ENCODE data around the gene EIF4EBP2.

EIF4EBP2 gene

GRCh38 chr10:70433581-70434280 lies 29.8 kb downstream of the EIF4EBP2 start:
- no peak for DNase-seq

- no peak for DNase-seq
Measured at GRCh38 chr10:70435241-70436085, 31.5 kb downstream of the EIF4EBP2 start.

GRCh38 chr10:70437721-70438120 lies 33.8 kb downstream of the EIF4EBP2 start:
- DNase-seq: no peak

DNA sequence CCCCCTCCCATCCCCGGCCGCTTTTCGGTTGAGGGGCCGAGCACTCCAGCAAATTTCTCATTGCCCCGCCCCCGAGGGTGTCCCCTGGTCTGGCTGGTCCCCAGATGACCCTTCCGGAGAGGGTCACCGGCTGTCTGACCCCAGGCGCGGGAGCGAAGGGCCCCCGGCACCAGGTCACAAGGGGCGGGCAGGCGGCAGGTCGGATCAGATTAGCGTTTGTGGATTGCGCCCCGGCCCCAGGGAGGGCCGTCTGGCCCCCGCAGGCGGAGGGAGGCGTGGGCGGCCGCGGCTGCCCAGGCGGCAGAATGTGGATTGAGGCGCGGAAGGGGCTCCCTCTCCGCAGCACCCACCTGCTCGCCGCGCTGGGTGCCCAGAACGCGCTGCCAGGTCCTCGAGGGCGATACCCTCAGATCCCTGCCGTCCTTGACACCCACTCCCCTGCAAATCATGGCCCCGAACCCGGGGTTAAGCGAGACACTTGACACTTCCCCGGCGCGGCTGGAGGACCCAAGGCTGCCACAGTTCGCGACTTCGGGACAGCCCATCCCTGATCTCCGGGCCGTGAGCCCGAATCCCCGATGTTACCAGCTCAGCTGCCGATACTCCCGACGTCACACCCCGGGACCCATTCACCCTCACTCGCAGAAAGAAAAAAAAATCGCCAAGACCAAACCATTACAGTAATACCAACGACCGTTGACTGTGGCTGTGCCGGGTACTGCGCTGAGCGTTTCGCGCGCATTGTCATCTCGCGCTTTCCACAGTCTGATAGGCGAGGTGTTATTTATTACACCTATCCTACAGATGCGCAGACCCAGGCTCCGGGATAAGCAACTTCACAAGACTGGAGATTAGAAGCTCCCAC lies 36.6 kb downstream of the EIF4EBP2 start:
- peak in 1 of 2 donors; percentile 5 for DNase-seq

DNA sequence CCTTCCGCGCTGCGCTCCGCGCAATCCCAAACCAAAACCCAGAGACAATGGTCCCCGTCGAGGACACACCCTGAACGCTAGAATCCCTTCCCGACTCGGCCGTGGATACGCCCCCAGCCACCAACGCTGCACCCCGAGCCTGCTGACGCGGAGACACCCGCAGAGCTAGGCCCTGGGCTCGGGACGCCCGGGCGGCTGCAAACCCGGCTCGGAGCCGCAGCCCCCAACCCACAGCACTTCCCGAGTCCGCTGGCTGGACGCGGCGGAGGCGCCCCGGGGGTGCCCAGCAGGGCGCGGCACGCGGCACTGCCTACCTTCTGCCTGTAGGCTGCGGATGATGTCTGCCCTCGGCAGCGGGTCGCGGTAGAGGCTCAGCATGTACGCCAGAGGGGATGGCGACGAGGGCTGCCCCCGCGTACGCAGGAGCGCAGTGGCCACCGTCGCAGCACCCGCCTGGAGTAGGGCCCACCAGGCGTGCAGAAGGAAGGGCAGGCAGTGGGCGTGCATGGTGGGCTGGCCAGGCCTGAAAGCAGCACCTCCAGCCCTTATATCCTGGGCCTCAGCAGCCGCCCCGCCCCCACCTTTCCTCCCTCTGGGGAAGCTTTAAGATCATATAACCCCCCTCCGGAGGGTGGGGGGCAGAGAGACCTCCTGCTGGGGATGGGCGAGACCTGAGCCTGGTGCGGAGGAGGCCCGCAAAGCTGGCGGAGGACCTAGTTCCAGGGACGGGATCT lies 37.4 kb downstream of the EIF4EBP2 start, which contains the start of gene NODAL:
TSS of gene NODAL (minus strand) at position 521 of the 734 bp plus-strand sequence. CDS start at position 507, 14 bp downstream.
- no peak for DNase-seq

- DNase-seq: no peak
Measured at GRCh38 chr10:70441895-70442309, 38.0 kb downstream of the EIF4EBP2 start.

DNA sequence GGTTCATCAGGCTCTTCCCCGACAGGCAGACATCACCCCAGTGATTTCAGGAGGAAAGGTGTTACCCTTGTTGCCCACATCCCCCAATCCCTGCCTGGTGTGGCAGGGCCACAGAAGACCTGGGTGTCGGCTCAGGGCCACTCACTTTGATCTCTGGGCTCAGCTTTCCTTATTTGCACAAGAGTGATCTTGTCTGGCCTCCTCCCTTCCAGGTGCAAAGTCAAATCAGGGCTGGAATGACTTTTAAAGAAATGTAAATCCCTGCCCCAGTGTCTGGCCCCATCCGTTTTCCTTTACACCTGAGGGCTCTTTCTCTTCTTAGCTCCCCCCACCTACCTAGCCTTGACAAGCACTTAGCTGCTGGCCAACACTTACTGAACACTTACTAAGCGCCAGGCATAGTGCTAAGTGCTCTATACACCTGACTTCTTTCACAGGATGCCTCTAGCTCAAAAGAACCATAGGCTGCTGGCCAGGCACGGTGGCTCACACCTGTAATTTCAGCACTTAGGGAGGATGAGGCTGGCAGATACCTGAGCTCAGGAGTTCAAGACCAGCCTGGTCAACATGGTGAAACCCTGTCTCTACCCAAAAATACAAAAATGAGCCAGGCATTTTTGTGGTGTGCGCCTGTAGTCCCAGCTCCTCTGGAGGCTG lies 38.5 kb downstream of the EIF4EBP2 start:
- DNase-seq: no peak

- DNase-seq: no peak
Measured at GRCh38 chr10:70444744-70445143, 40.8 kb downstream of the EIF4EBP2 start.

DNA sequence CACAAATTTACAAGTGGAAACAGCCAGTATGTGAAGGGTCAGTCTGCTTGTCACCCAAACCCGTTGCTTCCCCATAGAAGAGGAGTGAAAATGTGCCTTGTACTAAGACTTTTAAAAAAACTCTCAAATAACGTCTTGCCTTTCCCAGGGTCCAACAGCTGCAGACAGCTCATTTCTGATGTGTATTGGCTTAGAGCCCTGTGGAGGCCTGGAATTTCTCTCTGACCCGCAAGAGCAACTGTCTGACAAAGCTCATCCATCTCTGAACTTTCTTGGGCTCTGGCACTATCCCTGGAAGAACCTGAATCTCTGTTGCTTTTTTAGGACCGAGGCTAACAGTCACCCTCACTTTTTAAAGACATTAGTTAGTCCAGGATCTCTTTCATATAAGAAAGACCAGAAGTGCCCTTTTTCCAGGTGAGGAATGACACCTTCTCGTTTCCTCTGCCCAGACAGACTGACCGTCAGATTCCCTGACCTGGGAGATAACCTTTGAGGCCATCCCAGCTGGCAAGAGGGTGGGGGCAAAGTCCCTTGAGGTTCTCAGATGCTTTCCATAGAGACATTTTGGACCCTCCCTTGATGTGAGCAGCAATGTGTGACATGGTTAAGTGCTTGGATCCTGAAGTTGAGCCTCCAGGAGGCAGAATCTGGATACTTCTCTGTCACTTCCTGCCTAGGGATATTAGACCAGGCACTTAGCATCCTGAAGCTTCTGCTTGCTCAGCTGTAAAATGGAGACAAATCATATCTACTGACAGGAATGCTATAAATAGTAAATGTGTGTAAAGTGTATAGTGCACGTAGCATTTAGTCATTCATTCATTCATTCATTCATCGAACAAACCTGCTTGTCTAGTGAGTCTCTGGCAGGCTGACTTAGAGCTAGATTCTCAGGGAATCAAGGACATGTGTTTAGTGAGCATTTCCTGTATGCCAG lies 42.0 kb downstream of the EIF4EBP2 start:
- no peak for DNase-seq

DNA sequence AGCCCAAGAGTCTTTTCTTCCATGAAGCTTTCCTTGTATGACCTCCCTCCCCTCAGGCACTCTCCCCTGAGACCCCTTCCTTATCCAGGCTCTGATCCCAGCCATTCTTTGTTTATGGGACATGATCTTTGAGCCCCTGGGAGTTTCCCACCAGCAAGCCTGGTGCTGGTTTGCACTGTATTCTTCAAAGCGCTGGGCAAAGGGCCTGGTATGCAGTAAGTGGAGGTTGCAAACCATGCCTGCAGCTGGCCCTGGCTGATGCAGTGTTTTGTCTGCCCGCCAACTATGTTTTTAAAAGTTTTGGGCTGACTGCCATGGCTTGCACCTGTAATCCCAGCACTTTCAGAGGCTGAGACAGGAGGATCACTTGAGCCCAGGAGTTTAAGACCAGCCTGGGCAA lies 44.3 kb downstream of the EIF4EBP2 start:
- DNase-seq: no peak

- no peak for DNase-seq
Measured at GRCh38 chr10:70455213-70455630, 51.3 kb downstream of the EIF4EBP2 start.

DNA sequence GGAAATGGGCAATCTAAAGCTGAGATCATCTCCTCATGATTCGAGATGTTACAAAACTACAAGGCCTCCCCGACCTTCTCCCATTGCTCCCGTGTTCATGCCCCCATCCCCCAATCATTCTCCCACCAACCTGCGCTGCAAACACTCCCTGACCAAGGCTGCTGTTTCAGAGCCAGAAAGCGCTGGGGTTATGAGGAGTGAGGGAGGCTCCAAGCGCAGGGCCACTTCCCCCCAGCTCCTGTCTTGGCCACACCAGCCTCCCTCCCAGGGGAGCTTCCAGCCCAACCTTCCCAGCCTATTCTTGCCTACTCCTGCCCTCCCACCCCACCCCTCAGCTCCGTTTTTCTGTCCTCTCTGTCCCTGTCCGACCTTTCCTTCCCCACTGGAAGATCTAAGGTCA lies 52.2 kb downstream of the EIF4EBP2 start:
- no peak for DNase-seq

DNA sequence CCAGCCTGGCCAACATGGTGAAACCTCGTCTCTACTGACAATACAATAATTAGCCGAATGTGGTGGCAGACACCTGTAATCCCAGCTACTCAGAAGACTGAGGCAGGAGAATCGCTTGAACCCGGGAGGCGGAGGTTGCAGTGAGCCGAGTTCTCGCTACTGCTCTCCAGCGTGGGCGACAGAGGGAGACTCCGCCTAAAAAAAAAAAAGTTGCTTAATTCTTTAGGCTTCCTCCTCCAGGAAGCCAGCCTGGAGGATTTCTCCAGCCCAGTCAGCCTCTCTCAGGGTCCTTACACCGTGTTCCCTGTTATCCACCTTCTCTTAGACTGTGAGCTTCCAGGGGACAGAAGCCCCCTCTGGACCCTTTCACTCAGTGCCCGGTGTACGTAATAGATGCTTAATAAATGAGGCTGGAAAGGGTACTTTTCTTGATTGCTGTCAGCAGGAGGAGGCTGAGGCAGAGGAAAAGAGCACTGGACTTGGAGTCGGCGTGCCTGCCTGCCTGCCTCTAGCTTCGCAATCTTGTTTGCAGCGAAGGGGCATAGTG lies 53.9 kb downstream of the EIF4EBP2 start:
- DNase-seq: no peak

DNA sequence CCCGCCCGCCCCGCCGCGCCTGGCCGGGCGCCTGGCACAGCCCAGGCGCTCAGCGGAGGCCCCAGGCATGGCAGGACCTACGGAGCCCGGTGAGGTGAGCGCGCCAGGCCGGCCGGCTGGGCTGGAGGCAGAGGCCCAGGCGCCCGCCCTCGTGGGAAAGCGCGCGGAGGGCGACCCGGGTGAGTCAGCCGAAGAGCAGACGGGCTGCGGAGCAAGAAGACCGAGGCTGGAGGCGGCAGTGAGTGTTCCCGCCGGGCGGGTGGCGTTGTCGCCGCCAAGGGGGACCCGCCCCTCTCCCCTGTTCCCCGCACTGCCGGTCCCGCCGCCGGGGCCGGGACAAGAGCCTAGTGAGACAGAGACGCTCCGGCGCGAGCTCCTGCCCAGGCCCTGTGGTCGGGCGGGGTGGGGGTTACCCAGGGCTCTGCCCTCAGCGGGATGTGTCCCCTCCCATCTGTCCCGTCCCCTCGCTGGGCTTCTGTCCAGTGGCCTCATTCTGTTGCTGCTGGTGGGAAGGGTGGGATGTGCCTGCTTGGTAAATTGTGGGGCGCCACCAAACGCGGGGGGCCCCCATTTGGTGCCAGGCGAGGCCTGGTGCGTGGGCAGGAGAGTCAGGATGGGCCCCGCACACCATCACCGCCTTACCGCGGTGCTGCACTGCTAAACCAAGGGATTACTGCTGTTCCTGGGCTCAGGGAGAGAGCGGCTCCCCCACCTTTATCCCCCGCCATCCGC lies 54.5 kb downstream of the EIF4EBP2 start:
- DNase-seq: peak in 1 of 2 donors; percentile 11

DNA sequence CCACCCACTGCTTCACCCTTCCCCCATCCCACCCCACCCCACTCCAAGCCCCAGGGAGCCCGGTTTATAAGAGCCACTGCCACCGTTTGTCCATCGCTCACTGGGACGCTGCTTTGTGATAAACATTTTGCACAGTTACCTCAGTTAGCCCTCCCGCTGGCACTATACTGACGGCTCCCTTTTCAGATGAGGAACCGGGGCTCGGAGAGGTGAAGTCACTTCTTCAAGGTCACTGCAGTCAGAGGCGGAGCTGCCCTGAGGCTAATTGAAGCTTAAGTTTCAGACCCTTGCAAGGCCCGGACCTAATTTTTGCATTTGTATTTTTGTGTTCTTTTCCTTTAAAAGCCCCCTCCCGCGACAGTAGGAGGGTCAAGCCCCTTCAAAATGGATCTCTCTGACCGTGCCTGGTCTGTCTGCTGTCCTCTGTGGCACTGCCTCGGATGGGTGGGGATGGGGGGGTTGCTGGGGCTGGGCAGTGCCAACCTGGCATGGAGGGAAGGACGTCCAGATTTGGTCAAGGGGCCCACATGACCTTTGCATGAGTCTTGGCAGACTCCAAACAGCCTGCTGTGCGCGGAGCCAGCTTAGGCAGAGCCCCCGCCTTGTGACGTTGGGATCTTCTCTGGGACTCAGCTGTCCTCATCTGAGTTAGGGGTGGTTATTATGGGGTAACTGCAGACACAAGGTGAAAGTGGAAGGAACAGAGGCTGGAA lies 55.3 kb downstream of the EIF4EBP2 start:
- DNase-seq: no peak

DNA sequence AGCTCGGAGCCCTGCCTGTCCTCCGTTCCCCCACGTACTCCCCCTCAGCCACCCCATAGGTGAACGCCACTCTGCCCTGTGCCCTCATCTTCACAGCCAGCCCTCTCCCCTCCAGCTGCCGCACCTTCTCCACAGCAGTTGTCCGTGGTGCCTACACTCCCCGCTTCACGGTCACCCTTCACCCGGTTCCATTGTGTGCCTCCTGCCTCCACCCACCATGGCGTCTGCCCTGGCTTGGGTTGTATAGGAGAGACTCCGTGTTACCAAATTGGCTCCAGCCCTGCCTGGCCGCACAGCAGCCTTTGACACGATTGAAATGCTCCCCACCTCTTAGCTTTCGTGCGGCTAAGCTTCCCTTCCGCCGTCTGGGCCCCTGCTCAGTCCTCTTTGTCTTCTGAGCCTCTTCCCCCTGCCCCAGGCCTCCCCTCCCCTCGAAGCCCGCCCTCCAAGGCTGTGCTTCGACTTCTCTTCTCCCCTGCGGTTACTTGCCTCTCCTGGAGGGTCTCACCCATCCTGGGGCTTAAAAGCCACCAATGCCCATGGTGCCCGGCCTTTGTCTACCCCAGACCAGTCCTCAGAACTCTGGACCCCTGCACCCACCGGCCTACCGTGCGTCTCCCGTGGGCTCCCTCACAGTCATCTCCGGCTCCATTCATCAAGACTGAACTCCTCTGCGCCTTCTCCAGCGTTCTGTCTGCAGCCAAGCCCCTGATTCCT lies 56.0 kb downstream of the EIF4EBP2 start:
- DNase-seq: no peak

DNA sequence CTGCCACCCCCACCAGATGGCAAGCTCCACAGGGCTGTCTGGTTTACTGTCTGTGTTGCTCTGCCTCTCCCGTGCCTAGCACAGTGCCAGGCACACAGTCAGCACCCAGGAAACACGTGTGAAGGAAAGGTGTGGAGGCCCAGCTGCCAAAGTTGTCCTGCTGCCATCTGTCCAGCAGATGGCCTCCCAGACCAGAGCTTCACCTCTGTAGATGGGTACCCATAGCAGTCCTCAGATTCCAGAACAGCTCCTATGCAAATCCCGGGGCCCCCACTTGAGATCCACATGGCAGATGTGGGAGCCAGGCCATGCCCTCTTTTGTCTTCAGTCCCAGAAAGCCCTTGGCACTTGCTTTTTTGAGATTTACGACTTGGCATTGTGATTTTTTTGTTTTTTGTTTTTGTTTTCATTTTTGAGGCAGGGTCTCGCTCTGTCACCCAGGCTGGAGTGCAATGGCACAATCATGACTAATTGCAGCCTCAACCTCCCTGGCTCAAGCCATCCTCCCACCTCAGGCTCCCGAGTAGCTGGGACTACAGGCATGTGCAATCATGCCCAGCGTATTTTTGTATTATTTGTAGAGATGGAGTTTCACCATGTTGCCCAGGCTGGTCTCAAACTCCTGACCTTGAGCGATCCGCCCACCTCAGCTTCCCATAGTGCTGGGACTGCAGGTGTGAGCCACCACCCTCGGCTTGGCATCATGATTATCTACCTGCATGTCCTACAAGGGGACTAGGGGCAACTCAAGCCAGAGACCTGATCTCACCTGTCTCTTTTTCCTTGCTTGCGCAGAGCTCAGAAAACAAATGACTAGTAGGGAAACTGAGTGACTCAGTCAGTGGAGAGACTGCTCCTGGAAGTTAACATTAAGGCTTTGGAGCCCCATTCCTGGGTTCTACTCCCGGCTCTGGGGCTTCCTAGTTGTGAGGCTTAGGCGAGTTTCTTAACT lies 57.7 kb downstream of the EIF4EBP2 start:
- DNase-seq: peak; percentile 20 to 35
